K562 (cell line): ENCODE measurements around the gene ATP6V0A1. TPM values are rescaled to one million over a fixed set of nuclear protein-coding genes. Genes with fewer than 3 reads are reported as not detected.
A peak's percentile ranks its signal among the peaks of the same experiment; 100 is the strongest.

Experiments used
- BCOR ChIP-seq: fragments of 450-650 bp; IDR thresholded peaks from 2 replicates; pipeline ENCODE4 v1.6.1; 2016
- FOXJ3 ChIP-seq: sonication (generic); formaldehyde crosslinking; IDR thresholded peaks from 2 replicates; pipeline ENCODE4 v1.4.0; 2020; ENCODE audit warnings: mild to moderate bottlenecking, missing genetic modification reagents
- FOXM1 ChIP-seq, 2 experiments: fragments of 450-650 bp in 1 of 2; sonication (generic) in 1 of 2; formaldehyde crosslinking in 1 of 2; IDR thresholded peaks; 2 replicates each; pipeline versions ENCODE4 v1.6.1 to v1.9.0; 2017 to 2022; ENCODE audit warnings: low read depth in 2 of 2, mild to moderate bottlenecking in 2 of 2, missing genetic modification reagents in 1 of 2, moderate library complexity in 1 of 2
- HNRNPK ChIP-seq: fragments of 200-400 bp; formaldehyde crosslinking; IDR thresholded peaks from one replicate; pipeline ENCODE4 v1.6.1; 2018; ENCODE audit warnings: mild to moderate bottlenecking, low read depth, low read length; ENCODE audit not compliant: poor library complexity, severe bottlenecking
- KAT2B ChIP-seq: IDR thresholded peaks from one replicate; pipeline ENCODE4 v1.6.1; 2012; ENCODE audit warnings: low read depth, mild to moderate bottlenecking, control low read depth, inconsistent platforms, low read length, moderate library complexity
- MBD2 ChIP-seq: sonication (generic); IDR thresholded peaks from 2 replicates; pipeline ENCODE4 v1.6.1; 2016; ENCODE audit warnings: low read depth, borderline replicate concordance
- MXD1 ChIP-seq: fragments of 250-450 bp; sonication (Bioruptor Pico); IDR thresholded peaks from 2 replicates; pipeline ENCODE4 v1.8.0; 2021; ENCODE audit warnings: borderline replicate concordance, mild to moderate bottlenecking, moderate library complexity; ENCODE audit not compliant: poor library complexity, severe bottlenecking
- MYNN ChIP-seq, 2 experiments: sonication (generic); formaldehyde crosslinking in 1 of 2; IDR thresholded peaks; 2 replicates each; pipeline versions ENCODE4 v1.5.0 to v1.6.1; 2016 to 2020; ENCODE audit warnings: antibody characterized with exemption in 1 of 2, missing genetic modification reagents in 1 of 2
- NFE2 ChIP-seq: IDR thresholded peaks from 2 replicates; pipeline ENCODE4 v1.6.1; 2014; ENCODE audit warnings: antibody characterized with exemption, low read depth
- POLR2AphosphoS5 ChIP-seq: IDR thresholded peaks from 2 replicates; pipeline ENCODE4 v1.6.1; 2011; ENCODE audit warnings: mild to moderate bottlenecking, low read depth, low read length, moderate library complexity; ENCODE audit not compliant: control insufficient read depth, insufficient read depth
- SMARCA4 ChIP-seq: fragments of 450-650 bp; IDR thresholded peaks from 2 replicates; pipeline ENCODE4 v1.6.1; 2016
- SRSF7 ChIP-seq: fragments of 200-400 bp; formaldehyde crosslinking; optimal IDR thresholded peaks from 2 replicates; pipeline ENCODE3; 2017; ENCODE audit warnings: mild to moderate bottlenecking, low read depth, low read length
- XRCC3 ChIP-seq: fragments of 450-650 bp; IDR thresholded peaks from 2 replicates; pipeline ENCODE4 v1.6.1; 2017; ENCODE audit warnings: mild to moderate bottlenecking, moderate library complexity
- ZBTB12 ChIP-seq: fragments of 250-450 bp; sonication (Bioruptor Pico); IDR thresholded peaks from 2 replicates; pipeline ENCODE4 v1.4.0; 2020
- ZNF239 ChIP-seq: fragments of 250-450 bp; sonication (Bioruptor Pico); IDR thresholded peaks from 2 replicates; pipeline ENCODE4 v1.4.0; 2020; ENCODE audit warnings: mild to moderate bottlenecking
- ZNF263 ChIP-seq: sonication (generic); formaldehyde crosslinking; IDR thresholded peaks from 2 replicates; pipeline ENCODE4 v1.8.0; 2022; ENCODE audit warnings: mild to moderate bottlenecking, missing genetic modification reagents, borderline replicate concordance
- ZNF444 ChIP-seq: fragments of 250-450 bp; sonication (Bioruptor Pico); IDR thresholded peaks from 2 replicates; pipeline ENCODE4 v1.4.0; 2020; ENCODE audit warnings: mild to moderate bottlenecking, moderate library complexity
- polyA plus RNA-seq, 8 experiments: library from polyadenylated mRNA; depleted of rRNA in 4 of 8; stranded (reverse) in 5 of 8; unstranded in 3 of 8; fragments of >200 nt; fragmentation: Nextera tagmentation in 2 of 8; fragmentation: Illumina TruSeq in 1 of 8; extraction: Ambion mirVana in 2 of 8; extraction: Trizol in 1 of 8; gene quantifications; 2 replicates each; pipeline versions ENCODE4 v1.2.1 to v1.2.3, GENCODE V29; 2011 to 2014; ENCODE audit warnings: inconsistent platforms in 1 of 8, missing spikeins in 1 of 8
- total RNA-seq, 7 experiments: library from RNA; depleted of rRNA in 6 of 7; stranded (reverse); fragments of >200 nt in 6 of 7; fragmentation: Illumina TruSeq in 2 of 7; extraction: Trizol in 2 of 7; gene quantifications; 2 replicates each; pipeline versions ENCODE4 v1.2.1 to v1.2.3, GENCODE V29; 2011 to 2021; ENCODE audit warnings: low replicate concordance in 1 of 7
- TF ChIP-seq, protein P1 (sequence below): fragments of 450-650 bp; formaldehyde crosslinking; IDR thresholded peaks from 2 replicates; pipeline ENCODE4 v1.4.0; 2020; ENCODE audit warnings: mild to moderate bottlenecking, mixed read lengths
- TF ChIP-seq, protein P2 (sequence below): sonication (generic); formaldehyde crosslinking; IDR thresholded peaks from 2 replicates; pipeline ENCODE4 v1.8.1; 2023; ENCODE audit warnings: mild to moderate bottlenecking, missing genetic modification reagents

Gene ATP6V0A1
- total and polyA plus RNA-seq, 9 of the 15 experiments (the other 6 are each of a cell fraction or from before 2014, with no cell fraction given) = 11.8 to 158 (median 75.5) TPM

DNA sequence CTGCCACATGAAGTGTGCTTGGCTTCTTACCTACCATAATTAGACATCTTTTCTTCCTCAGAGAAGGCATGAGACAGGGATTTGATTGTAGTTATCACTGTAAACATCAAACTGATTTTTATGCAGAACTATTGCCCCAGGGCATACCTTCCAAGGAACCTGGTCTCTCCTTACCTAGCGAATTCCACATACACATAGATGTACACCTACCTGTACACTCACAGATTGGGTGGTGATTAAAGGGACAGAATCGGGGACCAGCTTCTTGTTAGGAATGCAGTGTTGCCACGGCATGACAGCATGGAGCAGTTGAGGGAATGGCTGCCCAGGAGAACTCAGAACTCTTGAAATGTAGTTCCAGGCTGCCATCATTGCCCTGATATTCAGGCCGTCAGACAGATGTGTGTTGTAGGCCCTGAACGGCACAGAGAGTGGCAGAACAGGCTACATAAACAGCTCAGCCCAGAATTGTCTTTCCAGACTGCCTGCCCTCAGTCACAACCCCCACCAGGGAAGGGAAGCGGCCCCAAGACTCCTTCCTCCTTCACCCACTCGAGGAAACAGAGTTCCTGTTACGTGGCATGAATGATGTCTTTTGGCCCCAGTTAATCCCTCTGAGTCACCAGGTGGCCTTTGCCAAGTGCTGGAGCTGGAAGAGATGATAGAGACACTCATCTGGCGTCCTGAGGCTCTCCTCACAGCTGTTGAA, 59.5 kb downstream of the ATP6V0A1 start (continued):
- no peak for TF ChIP-seq HNRNPK
- TF ChIP-seq POLR2AphosphoS5 = peak; percentile 79
- TF ChIP-seq SRSF7 = no peak
- no peak for TF ChIP-seq XRCC3
- no peak for TF ChIP-seq ZBTB12 (CRISPR knock-in tag)
- no peak for TF ChIP-seq FOXJ3
- peak; percentile 41; the same call in 1 of the 2 replicates for TF ChIP-seq MYNN (IDR thresholded peaks at IDR 0.05)
- no peak for TF ChIP-seq MYNN (CRISPR knock-in tag; IDR thresholded peaks at IDR 0.05)
- TF ChIP-seq KAT2B = no peak
- TF ChIP-seq ZNF239 (CRISPR knock-in tag) = no peak
- TF ChIP-seq, protein P1, sequence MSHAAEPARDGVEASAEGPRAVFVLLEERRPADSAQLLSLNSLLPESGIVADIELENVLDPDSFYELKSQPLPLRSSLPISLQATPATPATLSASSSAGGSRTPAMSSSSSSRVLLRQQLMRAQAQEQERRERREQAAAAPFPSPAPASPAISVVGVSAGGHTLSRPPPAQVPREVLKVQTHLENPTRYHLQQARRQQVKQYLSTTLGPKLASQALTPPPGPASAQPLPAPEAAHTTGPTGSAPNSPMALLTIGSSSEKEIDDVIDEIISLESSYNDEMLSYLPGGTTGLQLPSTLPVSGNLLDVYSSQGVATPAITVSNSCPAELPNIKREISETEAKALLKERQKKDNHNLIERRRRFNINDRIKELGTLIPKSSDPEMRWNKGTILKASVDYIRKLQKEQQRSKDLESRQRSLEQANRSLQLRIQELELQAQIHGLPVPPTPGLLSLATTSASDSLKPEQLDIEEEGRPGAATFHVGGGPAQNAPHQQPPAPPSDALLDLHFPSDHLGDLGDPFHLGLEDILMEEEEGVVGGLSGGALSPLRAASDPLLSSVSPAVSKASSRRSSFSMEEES (CRISPR knock-in tag) = no peak
- TF ChIP-seq ZNF263 (CRISPR knock-in tag) = no peak
- no peak for TF ChIP-seq MXD1 (CRISPR knock-in tag)
- TF ChIP-seq MBD2 = no peak
- TF ChIP-seq SMARCA4 = peak; percentile 51
- no peak for TF ChIP-seq FOXM1 (IDR thresholded peaks at IDR 0.05; ENCODE audit: low read depth)
- TF ChIP-seq FOXM1 (CRISPR knock-in tag; IDR thresholded peaks at IDR 0.05; ENCODE audit: low read depth) = no peak
- peak; percentile 29; the same call in 1 of the 2 replicates for TF ChIP-seq NFE2
- TF ChIP-seq ZNF444 (CRISPR knock-in tag) = no peak
- TF ChIP-seq, protein P2, sequence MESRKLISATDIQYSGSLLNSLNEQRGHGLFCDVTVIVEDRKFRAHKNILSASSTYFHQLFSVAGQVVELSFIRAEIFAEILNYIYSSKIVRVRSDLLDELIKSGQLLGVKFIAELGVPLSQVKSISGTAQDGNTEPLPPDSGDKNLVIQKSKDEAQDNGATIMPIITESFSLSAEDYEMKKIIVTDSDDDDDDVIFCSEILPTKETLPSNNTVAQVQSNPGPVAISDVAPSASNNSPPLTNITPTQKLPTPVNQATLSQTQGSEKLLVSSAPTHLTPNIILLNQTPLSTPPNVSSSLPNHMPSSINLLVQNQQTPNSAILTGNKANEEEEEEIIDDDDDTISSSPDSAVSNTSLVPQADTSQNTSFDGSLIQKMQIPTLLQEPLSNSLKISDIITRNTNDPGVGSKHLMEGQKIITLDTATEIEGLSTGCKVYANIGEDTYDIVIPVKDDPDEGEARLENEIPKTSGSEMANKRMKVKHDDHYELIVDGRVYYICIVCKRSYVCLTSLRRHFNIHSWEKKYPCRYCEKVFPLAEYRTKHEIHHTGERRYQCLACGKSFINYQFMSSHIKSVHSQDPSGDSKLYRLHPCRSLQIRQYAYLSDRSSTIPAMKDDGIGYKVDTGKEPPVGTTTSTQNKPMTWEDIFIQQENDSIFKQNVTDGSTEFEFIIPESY (CRISPR knock-in tag) = no peak
- TF ChIP-seq BCOR = no peak
